NCI-H2081 treated with DMSO at 0.1 percent for 48 hours (cell line): Measurements from ENCODE around the gene PRXL2A.

Source experiments
- DNase-seq: peaks from one replicate; lab custom pipeline; 2025; lab: John Stamatoyannopoulos, UW

The PRXL2A gene

GRCh38 chr10:80461208-80462183, 53.1 kb downstream of the PRXL2A start:
- no peak for DNase-seq

DNA sequence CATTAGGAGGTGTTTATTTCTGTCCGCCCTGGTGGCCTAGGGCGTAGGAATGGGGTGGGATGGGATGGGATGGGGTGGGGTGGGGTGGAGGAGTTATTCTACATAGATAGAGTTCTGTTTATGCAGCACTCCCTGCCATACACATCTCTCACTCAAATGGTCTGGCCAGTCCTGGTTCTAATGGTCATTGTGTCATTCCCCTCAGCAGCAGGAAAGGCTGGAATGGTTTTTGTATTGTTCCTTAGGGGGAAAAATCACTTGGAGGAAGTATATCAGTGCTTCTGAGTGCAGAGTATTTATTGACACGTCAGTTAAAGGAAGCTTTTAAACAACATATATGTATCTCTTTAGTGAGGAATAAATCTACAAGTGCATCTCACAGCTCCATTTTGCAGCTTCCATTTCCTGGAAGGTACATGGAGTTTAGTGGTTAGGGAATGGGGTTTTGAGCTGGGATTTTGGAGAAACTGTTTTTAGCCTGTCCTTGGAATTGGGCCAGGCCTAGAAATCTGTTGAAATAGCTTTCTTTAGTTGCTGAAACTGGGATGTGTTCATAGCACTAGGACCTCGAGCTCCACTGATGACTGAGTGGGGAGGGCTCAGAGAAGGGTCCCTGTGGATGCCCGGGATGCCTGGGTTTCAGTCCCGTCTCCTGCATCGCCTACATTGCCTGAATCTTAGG, 54.1 kb downstream of the PRXL2A start:
- DNase-seq: no peak

- DNase-seq: no peak
Measured at GRCh38 chr10:80462981-80463741, 54.8 kb downstream of the PRXL2A start.

DNA sequence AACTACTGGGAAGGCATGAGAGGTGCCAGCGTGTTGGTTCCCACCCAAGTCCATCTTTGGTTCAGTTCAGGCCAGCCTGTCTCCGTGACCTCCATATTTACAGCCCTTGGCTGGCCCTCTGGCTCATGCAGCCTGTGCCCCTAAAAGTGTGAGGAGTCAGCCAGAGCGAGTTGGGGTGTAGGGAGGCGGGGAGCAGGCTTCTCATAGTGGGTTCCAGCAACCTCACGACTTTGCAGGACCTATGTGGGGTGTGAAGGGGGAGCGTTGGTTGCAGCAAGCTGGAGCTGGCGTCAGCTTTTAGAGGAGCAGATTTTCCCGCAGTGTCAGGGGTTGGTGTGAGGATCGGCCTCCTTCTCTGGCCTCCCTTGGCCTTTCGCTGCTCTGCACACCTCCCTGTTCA, 55.5 kb downstream of the PRXL2A start:
- no peak for DNase-seq

- DNase-seq: no peak
Measured at GRCh38 chr10:80464557-80465450, 56.5 kb downstream of the PRXL2A start.

DNA sequence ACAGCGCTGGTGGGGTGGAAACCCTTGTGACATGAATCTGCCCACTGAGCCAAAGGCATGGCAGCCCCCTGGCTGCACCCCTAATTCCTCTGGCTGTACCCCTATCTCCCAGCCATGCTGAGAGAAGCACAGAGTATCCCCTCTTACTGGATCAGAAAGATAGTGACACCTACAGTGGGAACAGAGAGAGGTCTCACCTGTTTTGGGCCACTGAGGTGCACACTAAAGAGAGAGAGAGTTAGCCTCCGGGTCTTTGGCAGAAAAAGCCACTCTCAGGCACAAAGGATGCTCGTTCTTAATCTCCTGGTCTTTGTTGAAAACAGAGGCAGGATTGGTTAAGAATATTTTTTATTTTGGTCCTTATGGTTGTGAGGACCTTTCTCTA, 57.1 kb downstream of the PRXL2A start:
- DNase-seq: no peak

- no peak for DNase-seq
Measured at GRCh38 chr10:80465839-80466590, 57.7 kb downstream of the PRXL2A start.

DNA sequence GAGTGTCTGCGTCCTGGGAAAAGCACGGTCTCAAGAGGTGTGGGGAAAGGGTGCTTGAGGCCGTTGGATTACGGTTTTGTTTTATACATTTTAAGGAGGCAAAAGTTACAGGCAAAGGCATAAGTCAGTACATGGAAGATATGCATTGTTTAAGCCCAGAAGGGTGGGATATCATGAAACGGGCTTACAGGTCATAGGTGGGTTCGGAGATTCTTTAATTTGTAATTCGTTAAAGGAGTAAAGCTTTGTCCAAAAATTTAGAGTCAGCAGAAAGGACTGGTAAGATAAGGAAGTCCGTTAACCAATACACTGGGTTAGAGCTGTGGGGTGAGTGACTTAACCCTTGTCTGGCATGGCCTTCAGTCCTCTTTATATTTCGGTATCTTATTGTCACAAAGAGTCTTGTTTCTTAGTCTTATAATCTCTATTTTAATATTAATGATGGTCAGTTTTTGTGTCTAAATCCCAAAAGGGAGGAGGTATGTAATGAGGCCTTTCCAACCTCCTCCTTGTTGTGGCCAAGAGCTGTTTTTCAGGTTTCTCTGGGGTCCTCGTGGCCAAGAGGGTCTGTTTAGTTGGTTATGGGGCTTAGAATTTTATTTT, 58.5 kb downstream of the PRXL2A start:
- no peak for DNase-seq

GRCh38 chr10:80468002-80468401, 59.7 kb downstream of the PRXL2A start:
- no peak for DNase-seq

GRCh38 chr10:80468806-80469421, 60.6 kb downstream of the PRXL2A start:
- no peak for DNase-seq

- no peak for DNase-seq
Measured at GRCh38 chr10:80470266-80470665, 61.9 kb downstream of the PRXL2A start.

GRCh38 chr10:80471001-80471400, 62.6 kb downstream of the PRXL2A start:
- no peak for DNase-seq

- DNase-seq: no peak
Measured at GRCh38 chr10:80471715-80472233, 63.4 kb downstream of the PRXL2A start.

DNA sequence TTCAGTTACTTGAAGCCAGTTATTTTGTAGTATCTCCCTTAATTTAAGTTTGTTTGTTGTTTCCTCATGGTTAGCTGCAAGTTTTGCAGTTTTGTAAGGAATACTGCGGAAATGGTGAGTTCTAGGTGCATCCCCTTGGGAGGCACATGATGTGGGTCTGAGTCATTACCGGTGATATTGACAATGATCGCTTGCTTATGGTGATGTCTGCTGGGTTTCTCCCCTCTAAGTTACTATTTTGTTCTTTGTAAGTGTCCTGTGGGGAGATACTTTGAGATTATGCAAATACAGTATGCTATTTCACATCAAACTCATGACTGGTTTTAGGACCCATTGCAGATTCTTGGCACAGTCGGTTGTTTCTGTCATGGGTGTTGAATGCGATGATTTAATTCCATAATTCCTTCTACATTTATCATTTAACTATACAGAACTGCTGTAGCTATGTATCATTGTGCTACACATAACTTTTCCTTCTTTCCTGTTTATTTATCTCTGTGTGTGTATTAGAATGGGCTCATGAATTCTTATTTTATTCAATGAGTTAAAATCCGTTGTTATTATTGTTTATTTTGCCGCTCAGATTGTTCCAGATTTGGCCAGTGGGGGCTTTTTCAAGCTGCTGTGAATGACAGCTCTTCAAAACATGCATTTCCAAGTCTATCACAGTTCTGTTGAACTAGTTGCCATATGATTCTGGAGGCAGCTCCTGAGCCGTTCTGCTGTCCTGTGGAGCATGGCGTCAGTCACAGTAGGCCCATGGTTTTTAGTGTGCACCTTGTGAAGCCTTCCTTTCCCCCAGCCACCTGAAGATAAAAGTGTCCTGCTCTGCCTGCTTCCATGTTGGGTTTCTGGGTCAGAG, 64.1 kb downstream of the PRXL2A start:
- no peak for DNase-seq

GRCh38 chr10:80473096-80473657, 64.8 kb downstream of the PRXL2A start:
- DNase-seq: no peak

GRCh38 chr10:80473692-80474596, 65.6 kb downstream of the PRXL2A start:
- DNase-seq: no peak

- DNase-seq: no peak
Measured at GRCh38 chr10:80474597-80474910, 66.2 kb downstream of the PRXL2A start.
